ENCODE measurements around the gene CCDC110. TPM values are rescaled to one million over a fixed set of nuclear protein-coding genes. Genes with fewer than 3 reads are reported as not detected.
A peak's percentile ranks its signal among the peaks of the same experiment; 100 is the strongest.

Gene CCDC110
- total RNA-seq, 1 donor: not detected

DNA sequence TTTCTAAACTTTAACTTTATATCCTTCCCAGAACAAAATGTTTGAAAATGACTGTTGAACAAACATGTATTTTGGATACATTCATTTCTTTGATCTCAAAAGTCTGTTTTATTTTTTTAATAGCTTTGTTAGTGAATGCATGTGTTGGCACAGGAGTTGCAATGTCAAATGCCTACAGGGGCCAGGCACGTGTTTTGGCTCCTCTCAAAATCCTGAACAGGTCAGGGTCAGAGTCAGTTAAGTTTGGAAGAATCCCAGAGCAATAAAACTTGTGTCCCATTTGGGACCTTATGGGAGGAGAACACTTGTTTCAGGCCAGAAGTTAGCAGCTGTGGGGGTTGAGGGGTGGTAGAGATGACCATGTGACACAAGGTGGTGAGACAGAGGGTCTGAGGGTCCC lies 29.0 kb upstream of the CCDC110 start:
- Histone ChIP-seq H3K4me1 (ENCODE audit: insufficient read depth, low read length) (no peaks in the 10 kb centered on the region), H3K9me3 (ENCODE audit: low read depth, low read length) (no peaks in the 10 kb centered on the region), H3K4me3 (ENCODE audit: low read length) (no peak overlapping the region), H3K27me3 (ENCODE audit: insufficient read depth, low read length) (peaks cover 11% of the 10 kb centered on the region)

- H3K9me3 ChIP-seq (ENCODE audit: low read depth, low read length): no peaks in the 10 kb centered on the region
Observed at GRCh38 chr4:185500035-185500434, 28.5 kb upstream of the CCDC110 start.

GRCh38 chr4:185488650-185489049 lies 17.1 kb upstream of the CCDC110 start:
- Histone ChIP-seq H3K9me3 (ENCODE audit: low read depth, low read length) (peaks cover 11% of the 10 kb centered on the region), H3K4me1 (ENCODE audit: insufficient read depth, low read length) (no peaks in the 10 kb centered on the region), H3K4me3 (ENCODE audit: low read length) (no peak overlapping the region), H3K27me3 (ENCODE audit: insufficient read depth, low read length) (peaks cover 16% of the 10 kb centered on the region)

More at GRCh38 chr4:185500035-185500434, 28.5 kb upstream of the CCDC110 start:
- Histone ChIP-seq H3K4me3 (ENCODE audit: low read length) (no peak overlapping the region), H3K27me3 (ENCODE audit: insufficient read depth, low read length) (peaks cover 11% of the 10 kb centered on the region), H3K4me1 (ENCODE audit: insufficient read depth, low read length) (no peaks in the 10 kb centered on the region)

GRCh38 chr4:185481401-185481800 lies 9.9 kb upstream of the CCDC110 start:
- Histone ChIP-seq H3K4me3 (ENCODE audit: low read length) (no peak overlapping the region), H3K9me3 (ENCODE audit: low read depth, low read length) (no peaks in the 10 kb centered on the region), H3K27me3 (ENCODE audit: insufficient read depth, low read length) (peaks cover 26% of the 10 kb centered on the region), H3K4me1 (ENCODE audit: insufficient read depth, low read length) (no peaks in the 10 kb centered on the region)

DNA sequence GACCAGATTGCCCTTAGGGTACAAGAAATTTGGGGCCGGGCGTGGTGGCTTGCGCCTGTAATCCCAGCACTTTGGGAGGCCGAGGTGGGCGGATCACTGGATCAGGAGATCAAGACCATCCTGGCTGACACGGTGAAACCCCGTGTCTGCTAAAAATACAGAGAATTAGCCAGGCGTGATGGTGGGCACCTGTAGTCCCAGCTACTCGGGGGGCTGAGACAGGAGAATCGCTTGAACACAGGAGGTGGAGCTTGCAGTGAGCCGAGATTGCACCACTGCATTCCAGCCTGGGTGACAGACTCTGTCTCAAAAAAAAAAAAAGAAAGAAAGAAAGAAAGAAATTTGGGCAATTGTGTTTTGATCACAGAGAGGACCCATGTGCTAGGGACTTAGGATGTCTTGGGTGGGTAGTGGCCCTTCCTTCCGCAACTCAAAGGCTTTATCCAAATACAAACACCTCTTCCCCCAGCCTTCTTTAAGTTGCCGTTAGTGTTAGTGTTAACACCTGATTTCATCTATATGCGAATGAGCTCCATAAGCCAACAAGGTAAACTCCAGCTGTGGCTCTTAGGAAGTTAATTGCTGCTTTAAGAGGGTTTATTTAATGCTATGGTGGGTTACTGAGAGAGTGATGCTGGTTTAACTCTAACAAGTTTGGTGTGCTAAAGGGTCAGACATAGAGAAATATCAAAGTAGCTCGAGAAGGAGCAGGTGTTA lies 8.6 kb upstream of the CCDC110 start:
- Histone ChIP-seq H3K9me3 (ENCODE audit: low read depth, low read length) (no peaks in the 10 kb centered on the region), H3K4me3 (ENCODE audit: low read length) (no peak overlapping the region), H3K27me3 (ENCODE audit: insufficient read depth, low read length) (peaks cover 26% of the 10 kb centered on the region), H3K4me1 (ENCODE audit: insufficient read depth, low read length) (no peaks in the 10 kb centered on the region)

DNA sequence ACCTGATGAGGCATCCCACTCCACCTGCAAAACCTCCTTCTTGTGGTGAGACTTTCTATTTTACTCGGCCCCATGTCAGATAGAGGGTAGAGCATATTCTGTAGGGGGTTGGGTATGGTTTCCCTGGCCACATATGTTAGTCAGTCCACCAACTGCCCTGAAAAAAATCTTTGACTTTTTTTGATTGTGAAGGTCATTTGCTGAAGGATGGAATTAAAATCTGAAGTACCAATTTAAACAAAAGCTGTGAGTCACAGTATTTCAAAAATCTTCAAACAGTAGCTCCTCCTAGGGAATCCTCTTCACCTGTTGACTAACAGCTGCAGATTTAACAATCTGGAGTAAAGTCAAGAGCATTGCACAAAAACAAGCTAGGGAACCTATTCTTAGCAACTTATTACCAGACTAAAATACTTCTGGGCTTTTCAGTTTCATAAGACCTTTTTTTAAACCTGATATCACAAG lies 8.0 kb upstream of the CCDC110 start:
- H3K9me3 ChIP-seq (ENCODE audit: low read depth, low read length): no peaks in the 10 kb centered on the region
- no peaks in the 10 kb centered on the region for H3K4me1 ChIP-seq (ENCODE audit: insufficient read depth, low read length)
- H3K4me3 ChIP-seq (ENCODE audit: low read length): no peak overlapping the region
- H3K27me3 ChIP-seq (ENCODE audit: insufficient read depth, low read length): peaks cover 28% of the 10 kb centered on the region

- Histone ChIP-seq H3K27me3 (ENCODE audit: insufficient read depth, low read length) (peaks cover 31% of the 10 kb centered on the region), H3K9me3 (ENCODE audit: low read depth, low read length) (no peaks in the 10 kb centered on the region), H3K4me3 (ENCODE audit: low read length) (no peak overlapping the region), H3K4me1 (ENCODE audit: insufficient read depth, low read length) (peaks cover 13% of the 10 kb centered on the region)
Observed at GRCh38 chr4:185473247-185473646, 1.7 kb upstream of the CCDC110 start.

DNA sequence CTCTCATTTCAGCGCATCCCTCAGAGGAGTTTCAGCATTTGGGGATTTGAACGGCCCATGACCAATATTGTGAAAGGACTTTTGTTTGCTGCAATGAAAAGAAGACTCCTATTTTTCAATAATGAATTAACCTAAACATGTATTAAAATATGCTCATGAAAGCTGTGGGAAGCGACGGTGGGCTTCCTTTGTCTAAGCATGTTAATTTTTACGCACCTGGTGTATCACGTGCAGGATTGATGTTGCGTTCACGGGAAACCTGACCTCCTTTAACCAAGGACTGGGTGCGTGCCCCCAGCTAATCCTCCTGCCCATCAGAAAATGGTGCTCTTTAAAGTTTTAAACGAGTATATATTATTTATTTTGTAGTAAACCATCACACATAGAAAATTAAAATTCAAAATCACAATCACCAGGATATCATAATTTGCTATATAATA lies 590 bp upstream of the CCDC110 start:
- H3K4me3 ChIP-seq (ENCODE audit: low read length): peak overlapping the region; percentile 48
- H3K9me3 ChIP-seq (ENCODE audit: low read depth, low read length): no peaks in the 10 kb centered on the region
- peaks cover 20% of the 10 kb centered on the region for H3K27me3 ChIP-seq (ENCODE audit: insufficient read depth, low read length)
- H3K4me1 ChIP-seq (ENCODE audit: insufficient read depth, low read length): peaks cover 13% of the 10 kb centered on the region

DNA sequence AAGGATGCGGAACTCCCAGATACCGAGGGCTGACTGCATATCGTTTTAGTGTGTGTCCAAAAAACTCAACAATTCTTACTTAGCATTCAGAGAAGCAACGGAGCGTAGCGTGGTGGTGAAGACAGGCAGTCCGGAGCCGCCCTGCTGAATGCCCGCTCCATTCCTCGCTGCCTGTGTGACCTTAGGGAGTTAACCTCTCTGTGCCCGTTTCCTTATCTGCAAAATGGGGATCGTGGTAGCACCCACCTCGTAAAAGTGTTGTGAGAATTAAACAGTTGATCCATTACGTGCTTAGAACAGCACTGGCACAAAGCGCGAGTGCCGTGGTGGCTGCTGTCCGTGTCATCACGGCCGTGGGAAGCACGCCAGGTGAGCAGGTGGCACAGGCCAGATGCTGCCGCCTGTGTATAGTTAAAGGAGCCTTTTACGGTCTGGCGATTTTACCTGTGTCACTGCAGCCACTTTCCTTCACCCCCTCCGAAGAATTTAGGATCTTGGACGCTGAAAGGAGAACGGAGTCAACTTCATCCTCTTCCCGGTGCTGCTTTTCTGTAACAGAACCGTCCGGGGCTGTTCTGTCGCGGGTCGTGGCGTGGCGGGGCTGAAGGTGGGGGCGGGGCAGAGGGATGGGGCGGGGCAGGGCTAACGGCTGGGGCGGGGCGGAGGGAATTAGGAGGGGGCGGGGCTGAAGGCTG lies 885 bp downstream of the CCDC110 start:
- Histone ChIP-seq H3K9me3 (ENCODE audit: low read depth, low read length) (no peaks in the 10 kb centered on the region), H3K4me1 (ENCODE audit: insufficient read depth, low read length) (peaks cover 13% of the 10 kb centered on the region), H3K27me3 (ENCODE audit: insufficient read depth, low read length) (peaks cover 18% of the 10 kb centered on the region), H3K4me3 (ENCODE audit: low read length) (peak overlapping the region; percentile 24)

- Histone ChIP-seq H3K4me1 (ENCODE audit: insufficient read depth, low read length) (peaks cover 13% of the 10 kb centered on the region), H3K4me3 (ENCODE audit: low read length) (no peak overlapping the region), H3K9me3 (ENCODE audit: low read depth, low read length) (no peaks in the 10 kb centered on the region), H3K27me3 (ENCODE audit: insufficient read depth, low read length) (peaks cover 18% of the 10 kb centered on the region)
Observed at GRCh38 chr4:185469580-185470154, 1.9 kb downstream of the CCDC110 start.

GRCh38 chr4:185468999-185469398 lies 2.5 kb downstream of the CCDC110 start:
- Histone ChIP-seq H3K4me3 (ENCODE audit: low read length) (no peak overlapping the region), H3K4me1 (ENCODE audit: insufficient read depth, low read length) (peaks cover 13% of the 10 kb centered on the region), H3K27me3 (ENCODE audit: insufficient read depth, low read length) (peaks cover 16% of the 10 kb centered on the region), H3K9me3 (ENCODE audit: low read depth, low read length) (no peaks in the 10 kb centered on the region)

DNA sequence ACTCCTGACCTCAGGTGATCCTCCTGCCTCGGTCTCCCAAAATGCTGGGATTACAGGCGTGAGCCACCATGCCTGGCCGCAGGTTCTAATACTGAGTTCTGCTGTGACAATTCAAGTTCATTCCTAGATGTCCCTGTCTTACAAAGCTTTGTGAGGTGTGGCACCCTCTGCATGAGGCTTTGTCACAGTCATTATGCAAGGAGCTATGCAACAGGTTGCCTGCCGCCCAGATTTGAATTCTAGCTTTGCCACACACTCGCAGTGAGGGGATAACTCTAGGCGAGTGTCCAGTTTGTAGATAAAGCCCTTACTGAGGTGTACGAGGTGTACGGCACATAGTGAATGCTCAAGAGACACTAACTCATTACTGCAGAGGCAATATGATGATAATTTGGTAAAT lies 3.5 kb downstream of the CCDC110 start:
- no peaks in the 10 kb centered on the region for H3K9me3 ChIP-seq (ENCODE audit: low read depth, low read length)
- peaks cover 12% of the 10 kb centered on the region for H3K27me3 ChIP-seq (ENCODE audit: insufficient read depth, low read length)
- no peak overlapping the region for H3K4me3 ChIP-seq (ENCODE audit: low read length)
- H3K4me1 ChIP-seq (ENCODE audit: insufficient read depth, low read length): peaks cover 13% of the 10 kb centered on the region

DNA sequence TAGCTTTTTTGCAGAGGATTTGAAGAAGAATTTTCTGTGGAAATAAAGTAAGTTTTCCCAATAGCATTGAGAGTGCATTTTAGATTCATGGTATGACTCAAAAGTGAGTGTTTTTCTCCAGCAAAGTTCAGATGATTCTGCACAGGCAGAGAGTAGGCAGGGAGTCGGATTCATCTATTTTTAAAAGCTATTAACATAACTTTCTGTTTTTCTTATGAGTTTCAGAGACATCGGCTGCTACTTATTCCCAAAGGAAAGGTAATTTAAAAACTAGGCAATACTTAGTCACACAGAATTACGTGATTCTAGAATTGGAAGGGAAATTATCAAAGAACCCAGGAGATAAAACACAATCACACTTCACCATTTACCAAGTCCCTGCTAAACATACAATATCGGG lies 4.4 kb downstream of the CCDC110 start:
- H3K4me3 ChIP-seq (ENCODE audit: low read length): no peak overlapping the region
- no peaks in the 10 kb centered on the region for H3K9me3 ChIP-seq (ENCODE audit: low read depth, low read length)
- peaks cover 13% of the 10 kb centered on the region for H3K27me3 ChIP-seq (ENCODE audit: insufficient read depth, low read length)
- peaks cover 11% of the 10 kb centered on the region for H3K4me1 ChIP-seq (ENCODE audit: insufficient read depth, low read length)

- H3K9me3 ChIP-seq (ENCODE audit: low read depth, low read length): no peaks in the 10 kb centered on the region
Observed at GRCh38 chr4:185465707-185466106, 5.8 kb downstream of the CCDC110 start.

GRCh38 chr4:185464887-185465286 lies 6.6 kb downstream of the CCDC110 start:
- Histone ChIP-seq H3K4me3 (ENCODE audit: low read length) (no peak overlapping the region), H3K27me3 (ENCODE audit: insufficient read depth, low read length) (peaks cover 19% of the 10 kb centered on the region), H3K4me1 (ENCODE audit: insufficient read depth, low read length) (no peaks in the 10 kb centered on the region), H3K9me3 (ENCODE audit: low read depth, low read length) (no peaks in the 10 kb centered on the region)

More at GRCh38 chr4:185465707-185466106, 5.8 kb downstream of the CCDC110 start:
- Histone ChIP-seq H3K27me3 (ENCODE audit: insufficient read depth, low read length) (peaks cover 12% of the 10 kb centered on the region), H3K4me3 (ENCODE audit: low read length) (no peak overlapping the region), H3K4me1 (ENCODE audit: insufficient read depth, low read length) (peaks cover 3% of the 10 kb centered on the region)
